Testis (tissue), 3 donors: ENCODE data around the gene ZNF616. TPM values are rescaled to one million over a fixed set of nuclear protein-coding genes. Genes with fewer than 3 reads are reported as not detected.

Experiments used
- DNase-seq: peaks from one replicate; pipeline ENCODE4 v3.0.0-alpha.2; 2019
- H3K27ac ChIP-seq, 2 donors: fragments of 200-600 bp; sonication (generic); one replicate each; pipeline ENCODE4 v1.5.1; 2019
- H3K27me3 ChIP-seq: fragments of 200-600 bp; sonication (generic); one replicate; pipeline ENCODE4 v1.5.1; 2019
- H3K36me3 ChIP-seq: fragments of 200-600 bp; sonication (generic); one replicate; pipeline ENCODE4 v1.5.1; 2017; ENCODE audit warnings: low read depth; ENCODE audit errors: missing control alignments
- H3K4me1 ChIP-seq: fragments of 200-600 bp; sonication (generic); one replicate; pipeline ENCODE4 v1.5.1; 2019
- H3K4me3 ChIP-seq, 2 donors: fragments of 200-600 bp; sonication (generic); one replicate each; pipeline ENCODE4 v1.5.1; 2017 to 2019
- H3K9me3 ChIP-seq: fragments of 200-600 bp; sonication (generic); one replicate; pipeline ENCODE4 v1.5.1; 2017
- POLR2A ChIP-seq: fragments of 450-650 bp; IDR thresholded peaks from one replicate; pipeline ENCODE4 v1.6.1; 2017; ENCODE audit warnings: antibody characterized with exemption, mild to moderate bottlenecking, moderate library complexity
- WGBS, 2 donors: methylation state at CpG; one replicate each; pipeline ENCODE4 v1.1.5; 2018; 5-methylcytosine and 5-hydroxymethylcytosine counted together
- intact Hi-C: fragments of 100-400 bp; cut with DNase I; formaldehyde crosslinking; loops from one replicate; pipeline ENCODE4 v1.15.1; 2023; ENCODE audit warnings: low total_unique reads
- polyA plus RNA-seq: library from polyadenylated mRNA; stranded (reverse); fragments of 350-450 nt; fragmentation: Illumina TruSeq; extraction: RNeasy Lipid Tissue Mini Kit (QIAGEN cat#74804); gene quantifications from one replicate; pipeline ENCODE4 v1.2.3, GENCODE V29; 2014; ENCODE audit warnings: low read depth, low replicate concordance; ENCODE audit not compliant: insufficient read depth
- total RNA-seq, 2 donors: library from RNA; depleted of rRNA; stranded (reverse); fragments of >200 nt; gene quantifications; one replicate each; pipeline ENCODE4 v1.2.3, GENCODE V29; 2016
- TF ChIP-seq, protein P1 (sequence below), 3 experiments: fragments of 450-650 bp in 2 of 3; fragments of 200-600 bp in 1 of 3; sonication (generic) in 1 of 3; IDR thresholded peaks; one replicate each; pipeline ENCODE4 v1.5.1; 2016 to 2019; ENCODE audit warnings: antibody characterized with exemption in 3 of 3, mild to moderate bottlenecking in 2 of 3, moderate library complexity in 1 of 3

ZNF616 gene
- total and polyA plus RNA-seq, 3 donors from 2014 or later, result 6.3 to 11.3 (median 9.0) TPM

DNA sequence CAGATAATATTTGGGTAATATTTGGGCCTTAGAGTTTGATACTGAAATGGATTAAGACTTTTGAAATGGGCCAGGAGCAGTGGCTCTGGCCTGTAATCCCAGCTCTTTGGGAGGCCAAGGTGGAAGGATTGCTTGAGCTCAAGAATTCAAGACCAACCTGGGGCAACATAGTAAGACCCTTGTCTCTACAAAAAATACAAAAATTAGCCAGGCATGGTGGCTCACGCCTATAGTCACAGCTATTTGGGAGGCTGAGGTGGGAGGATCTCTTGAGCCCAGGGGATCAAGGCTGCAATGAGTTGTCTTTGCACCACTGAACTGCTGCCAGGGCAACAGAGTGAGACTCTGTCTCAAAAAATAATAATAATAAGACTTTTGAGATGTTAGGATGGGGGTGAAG lies 32.6 kb upstream of the ZNF616 start:
- no peak for DNase-seq
- Histone ChIP-seq H3K36me3 (no peaks in the 10 kb centered on the region), H3K27ac (no peak overlapping the region), H3K4me1 (no peaks in the 10 kb centered on the region), H3K4me3 (no peak overlapping the region), H3K27me3 (no peaks in the 10 kb centered on the region), H3K9me3 (no peaks in the 10 kb centered on the region)
- WGBS, 2 donors, result 86% methylated on average over 1 of the region's 1 CpG
- intact Hi-C loops, result no loop called here
- TF ChIP-seq POLR2A, result no peak
- TF ChIP-seq, protein P1, sequence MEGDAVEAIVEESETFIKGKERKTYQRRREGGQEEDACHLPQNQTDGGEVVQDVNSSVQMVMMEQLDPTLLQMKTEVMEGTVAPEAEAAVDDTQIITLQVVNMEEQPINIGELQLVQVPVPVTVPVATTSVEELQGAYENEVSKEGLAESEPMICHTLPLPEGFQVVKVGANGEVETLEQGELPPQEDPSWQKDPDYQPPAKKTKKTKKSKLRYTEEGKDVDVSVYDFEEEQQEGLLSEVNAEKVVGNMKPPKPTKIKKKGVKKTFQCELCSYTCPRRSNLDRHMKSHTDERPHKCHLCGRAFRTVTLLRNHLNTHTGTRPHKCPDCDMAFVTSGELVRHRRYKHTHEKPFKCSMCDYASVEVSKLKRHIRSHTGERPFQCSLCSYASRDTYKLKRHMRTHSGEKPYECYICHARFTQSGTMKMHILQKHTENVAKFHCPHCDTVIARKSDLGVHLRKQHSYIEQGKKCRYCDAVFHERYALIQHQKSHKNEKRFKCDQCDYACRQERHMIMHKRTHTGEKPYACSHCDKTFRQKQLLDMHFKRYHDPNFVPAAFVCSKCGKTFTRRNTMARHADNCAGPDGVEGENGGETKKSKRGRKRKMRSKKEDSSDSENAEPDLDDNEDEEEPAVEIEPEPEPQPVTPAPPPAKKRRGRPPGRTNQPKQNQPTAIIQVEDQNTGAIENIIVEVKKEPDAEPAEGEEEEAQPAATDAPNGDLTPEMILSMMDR (IDR thresholded peaks at IDR 0.05), result no peak

DNA sequence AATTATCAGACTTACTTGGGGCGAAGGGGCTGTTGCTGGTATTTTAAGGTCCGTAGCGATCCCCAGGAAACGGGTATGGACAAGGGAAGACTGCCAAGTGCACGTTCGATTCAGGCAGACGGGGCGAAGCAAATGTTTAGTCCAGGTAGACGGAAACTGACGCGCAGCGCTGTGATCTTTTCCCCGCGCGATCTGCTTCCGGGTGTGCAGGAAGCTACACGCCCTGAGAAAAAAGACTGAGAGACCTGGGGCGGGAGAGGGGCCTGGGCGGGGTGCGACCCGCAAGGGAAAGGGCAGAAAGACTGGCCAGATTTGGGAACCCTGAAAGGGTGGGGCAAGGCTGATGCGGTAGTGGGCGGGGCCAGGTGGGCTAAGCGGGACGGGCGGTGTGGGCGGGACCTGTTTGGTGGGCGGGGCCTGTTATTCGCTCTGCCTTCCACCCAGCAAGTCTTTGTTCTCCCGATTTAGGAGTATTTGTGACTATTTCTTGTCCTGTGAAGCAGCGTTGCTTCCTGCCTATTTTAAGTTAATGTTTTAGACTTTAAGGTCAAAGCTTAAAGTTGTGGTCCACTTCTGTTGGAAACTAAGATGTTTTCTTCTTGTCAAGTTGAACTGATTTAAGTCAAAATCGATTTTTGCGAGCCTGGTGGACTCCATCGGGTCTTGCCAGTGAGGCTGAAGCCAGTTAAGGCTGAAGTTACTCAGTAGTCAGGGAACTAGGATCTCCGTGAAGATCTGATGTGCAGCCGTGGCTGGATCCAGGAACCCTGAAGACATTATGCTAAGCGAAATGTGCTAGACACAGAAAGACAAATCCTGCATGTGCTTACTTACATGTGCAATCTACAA lies 31.8 kb upstream of the ZNF616 start, which contains the start of gene ZNF836:
ZNF836 (minus strand) TSS at position 301 of the 849 bp plus-strand sequence. CDS start 3,549 bp downstream, outside the sequence.
- peak within 1 kb of the TSS; percentile 74 to 81 for H3K27ac ChIP-seq
- TF ChIP-seq, protein P1 (IDR thresholded peaks at IDR 0.05), result no peak
- TF ChIP-seq POLR2A, result no peak
- no peaks in the 10 kb centered on the region for H3K27me3 ChIP-seq
- H3K36me3 ChIP-seq, result no peaks in the 10 kb centered on the region
- peak; percentile 94 for DNase-seq
- H3K9me3 ChIP-seq, result no peaks in the 10 kb centered on the region
- no peaks in the 10 kb centered on the region for H3K4me1 ChIP-seq
- intact Hi-C loops, result no loop called here
- H3K4me3 ChIP-seq, result peak within 1 kb of the TSS; percentile 60 to 82
- WGBS, 2 donors, result 5 to 6% methylated on average over 37 of the region's 37 CpGs

DNA sequence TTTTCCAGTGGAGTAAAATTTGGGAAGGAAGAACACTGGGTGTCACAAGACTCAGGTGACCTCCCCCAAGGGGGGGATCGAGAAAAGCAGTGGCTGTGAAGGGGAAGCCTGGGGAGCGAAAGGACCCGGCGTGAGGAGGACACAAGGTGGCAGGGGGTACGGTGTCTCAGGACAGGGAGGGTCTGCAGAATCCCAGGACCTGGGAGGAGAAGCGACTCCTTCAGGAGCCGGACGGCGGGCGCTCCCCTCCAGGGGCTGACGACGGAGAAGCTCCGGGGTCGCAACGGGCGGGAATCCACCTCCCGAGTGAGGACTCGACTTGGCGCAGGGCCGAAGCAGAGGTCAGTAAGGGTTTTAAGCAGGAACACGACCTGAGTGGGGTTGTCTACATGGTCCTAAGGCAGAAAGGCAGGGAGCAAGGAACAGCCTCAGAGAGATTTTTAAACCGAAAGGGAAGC lies 31.2 kb upstream of the ZNF616 start:
- TF ChIP-seq, protein P1 (IDR thresholded peaks at IDR 0.05), result no peak
- TF ChIP-seq POLR2A, result no peak
- H3K4me3 ChIP-seq, result peak overlapping the region; percentile 60 to 82
- DNase-seq, result peak; percentile 24
- H3K27me3 ChIP-seq, result no peaks in the 10 kb centered on the region
- no peaks in the 10 kb centered on the region for H3K4me1 ChIP-seq
- no peaks in the 10 kb centered on the region for H3K36me3 ChIP-seq
- intact Hi-C loops, result no loop called here
- WGBS, 2 donors, result 0% methylated on average over 22 of the region's 22 CpGs
- H3K9me3 ChIP-seq, result no peaks in the 10 kb centered on the region
- H3K27ac ChIP-seq, result peak overlapping the region; percentile 74 to 81

DNA sequence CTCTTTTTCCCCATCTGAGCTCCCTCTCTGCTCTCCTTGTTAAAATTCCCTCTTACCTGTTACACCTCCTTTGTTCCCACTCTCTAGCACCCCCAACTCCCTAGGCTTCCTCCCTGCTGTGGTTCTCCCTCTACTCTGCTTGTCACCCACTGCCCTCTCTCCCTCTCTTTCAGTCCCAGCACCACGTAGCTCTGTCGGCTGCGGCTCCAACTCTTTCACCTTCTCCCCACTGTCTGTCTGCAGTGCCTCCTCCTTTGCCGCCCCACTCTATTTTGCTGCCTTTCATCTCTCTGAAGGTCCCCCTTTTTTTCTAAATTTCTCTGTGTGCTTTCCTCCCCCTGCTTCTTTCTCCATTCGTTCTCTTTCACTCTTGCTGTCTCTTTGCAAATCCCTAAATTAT lies 30.6 kb upstream of the ZNF616 start:
- no peaks in the 10 kb centered on the region for H3K27me3 ChIP-seq
- H3K4me3 ChIP-seq, result peak overlapping the region; percentile 60 to 82
- intact Hi-C loops, result no loop called here
- H3K9me3 ChIP-seq, result no peaks in the 10 kb centered on the region
- WGBS, 2 donors, result 4 to 7% methylated on average over 5 of the region's 5 CpGs
- TF ChIP-seq POLR2A, result no peak
- TF ChIP-seq, protein P1 (IDR thresholded peaks at IDR 0.05), result no peak
- DNase-seq, result no peak
- no peaks in the 10 kb centered on the region for H3K4me1 ChIP-seq
- H3K27ac ChIP-seq, result peak overlapping the region; percentile 74 to 81
- H3K36me3 ChIP-seq, result no peaks in the 10 kb centered on the region
